SK-N-DZ (cell line): ENCODE results near the gene LRRC2.
"Not testable (repeated sequence)": the region's sequence is repeated elsewhere in the genome, so short reads cannot be mapped to it uniquely, and the experiment has no call there.

Source experiments
- DNase-seq: peaks from one replicate; pipeline ENCODE4 v3.0.0-alpha.2; 2015; ENCODE audit warnings: low spot score

The LRRC2 gene

DNA sequence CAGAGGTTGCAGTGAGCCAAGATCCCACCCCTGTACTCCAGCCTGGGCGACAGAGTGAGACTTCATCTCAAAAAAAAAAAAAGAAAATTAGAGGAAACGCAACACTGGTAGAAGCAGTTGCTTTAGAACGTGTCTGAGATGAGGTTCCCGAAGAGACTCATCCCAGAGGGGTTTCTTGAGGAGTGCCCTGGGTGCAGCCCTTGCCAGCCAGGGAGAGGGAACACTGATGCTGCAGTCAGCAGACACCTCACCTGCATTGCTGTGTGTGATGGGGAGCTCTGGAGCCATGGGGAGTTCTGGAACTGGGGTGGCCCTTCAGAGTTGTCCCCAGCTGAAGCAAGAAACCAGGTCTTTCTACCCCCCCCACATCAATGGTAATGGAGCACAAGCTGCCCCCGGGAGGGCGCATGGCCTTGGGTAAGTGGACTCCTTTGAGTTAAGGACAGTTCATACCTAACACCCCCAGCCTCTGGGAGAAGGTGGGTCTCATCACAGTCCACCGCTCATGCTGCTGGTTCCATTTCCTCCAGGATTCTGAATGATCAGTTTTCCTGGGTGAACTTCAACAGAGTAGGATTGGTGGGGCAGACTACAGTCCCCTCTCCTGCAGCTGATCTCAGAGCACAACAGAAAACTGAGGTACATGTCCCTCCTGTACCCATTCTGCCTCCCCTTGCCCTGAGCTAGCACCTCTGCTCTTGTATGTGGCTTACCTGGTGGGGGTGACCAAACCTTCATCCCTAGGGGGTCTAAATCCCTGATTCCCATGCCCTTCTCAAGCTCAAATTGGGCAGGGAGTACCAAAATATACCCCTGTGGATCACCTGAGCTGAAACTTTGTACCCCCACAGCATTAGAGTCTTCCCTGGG, 18.7 kb upstream of the LRRC2 start:
- DNase-seq: no peak

DNA sequence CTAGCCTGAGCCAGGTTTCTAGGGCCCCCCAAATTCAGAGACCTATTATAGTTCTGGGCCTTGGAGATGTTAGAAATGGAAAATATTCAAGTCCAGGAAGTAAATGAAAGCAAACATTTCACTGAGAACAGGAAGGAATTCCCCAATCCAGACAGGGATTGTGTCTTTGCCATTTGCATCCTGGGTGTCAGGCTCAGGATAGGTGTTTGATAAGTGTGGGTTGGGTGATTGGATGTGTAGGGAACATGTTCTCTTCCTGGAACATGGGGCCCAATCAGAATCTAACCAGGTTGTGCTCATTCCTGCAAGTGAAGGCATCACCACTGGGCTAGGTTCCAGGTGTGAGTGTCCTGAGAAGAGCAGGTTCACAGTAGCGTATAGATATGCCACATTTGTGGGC, 14.6 kb upstream of the LRRC2 start:
- DNase-seq: no peak

DNA sequence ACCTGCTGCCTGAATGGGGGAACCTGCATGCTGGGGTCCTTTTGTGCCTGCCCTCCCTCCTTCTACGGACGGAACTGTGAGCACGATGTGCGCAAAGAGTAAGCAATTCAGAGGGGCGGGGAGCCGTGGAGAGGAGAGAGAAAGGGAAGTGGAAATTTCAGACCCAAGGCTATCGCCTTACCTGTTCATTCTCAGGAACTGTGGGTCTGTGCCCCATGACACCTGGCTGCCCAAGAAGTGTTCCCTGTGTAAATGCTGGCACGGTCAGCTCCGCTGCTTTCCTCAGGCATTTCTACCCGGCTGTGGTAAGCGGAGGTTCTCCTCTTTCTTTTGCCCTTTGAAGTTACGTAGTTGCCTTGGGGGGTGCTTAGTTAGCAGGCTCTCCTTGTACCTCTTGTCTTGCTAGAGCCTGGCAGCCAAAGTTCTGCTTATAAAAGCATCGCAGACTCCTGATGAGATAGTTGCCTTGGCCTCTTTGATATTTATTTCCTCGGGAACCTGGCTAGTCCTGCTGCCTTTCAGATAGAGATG, 13.7 kb upstream of the LRRC2 start:
- no peak for DNase-seq

DNA sequence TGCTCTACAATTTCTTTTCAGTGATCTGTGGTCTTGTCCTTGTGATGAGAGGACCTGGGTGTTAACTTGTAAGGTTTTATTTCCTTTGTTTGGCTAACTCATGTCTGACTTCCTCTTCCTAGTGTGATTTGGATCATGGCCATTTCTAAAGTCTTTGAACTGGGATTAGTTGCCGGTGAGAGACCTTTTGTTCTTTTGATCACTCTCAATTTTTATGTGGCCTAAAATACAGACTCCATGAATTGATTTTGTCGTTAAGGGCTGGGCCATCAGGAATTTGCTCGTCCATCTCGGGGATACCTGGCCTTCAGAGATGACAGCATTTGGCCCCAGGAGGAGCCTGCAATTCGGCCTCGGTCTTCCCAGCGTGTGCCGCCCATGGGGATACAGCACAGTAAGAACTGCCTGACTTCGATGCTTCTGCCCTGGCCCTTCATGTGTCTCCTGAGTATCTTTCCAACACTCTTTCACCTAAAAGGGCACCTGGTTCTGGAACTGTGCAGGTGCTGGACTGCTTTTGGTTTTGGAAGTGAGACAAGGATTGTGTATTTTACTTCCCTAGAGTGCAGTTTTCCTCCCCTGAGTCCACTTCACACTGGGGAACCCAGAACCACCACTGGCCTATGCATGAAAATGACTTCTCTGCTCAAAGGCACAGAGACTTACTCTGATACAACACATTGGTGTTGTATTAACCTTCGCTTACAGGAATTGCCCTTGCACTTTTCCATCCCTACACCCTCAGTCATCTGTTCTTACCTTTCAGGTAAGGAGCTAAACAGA, 13.1 kb upstream of the LRRC2 start:
- DNase-seq: no peak

DNA sequence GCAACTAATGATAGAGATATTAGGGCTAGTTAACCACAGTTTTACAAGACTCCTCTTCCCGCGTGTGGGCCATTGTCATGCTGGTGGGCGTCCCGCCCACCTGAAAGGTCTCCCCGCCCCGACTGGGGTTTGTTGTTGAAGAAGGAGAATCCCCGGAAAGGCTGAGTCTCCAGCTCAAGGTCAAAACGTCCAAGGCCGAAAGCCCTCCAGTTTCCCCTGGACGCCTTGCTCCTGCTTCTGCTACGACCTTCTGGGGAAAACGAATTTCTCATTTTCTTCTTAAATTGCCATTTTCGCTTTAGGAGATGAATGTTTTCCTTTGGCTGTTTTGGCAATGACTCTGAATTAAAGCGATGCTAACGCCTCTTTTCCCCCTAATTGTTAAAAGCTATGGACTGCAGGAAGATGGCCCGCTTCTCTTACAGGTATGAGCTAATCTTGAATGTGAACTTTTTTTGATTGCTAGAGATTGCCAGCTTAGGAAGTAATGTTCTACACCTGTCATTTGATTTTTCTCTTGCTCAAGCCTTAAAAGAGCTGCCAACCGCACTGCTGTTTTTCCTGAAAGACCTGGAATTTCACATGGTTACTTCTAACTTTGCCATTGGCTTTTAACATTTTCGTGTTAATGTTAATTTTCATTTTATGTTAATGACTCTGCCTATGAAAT, 11.6 kb upstream of the LRRC2 start:
- DNase-seq: not testable (repeated sequence)

DNA sequence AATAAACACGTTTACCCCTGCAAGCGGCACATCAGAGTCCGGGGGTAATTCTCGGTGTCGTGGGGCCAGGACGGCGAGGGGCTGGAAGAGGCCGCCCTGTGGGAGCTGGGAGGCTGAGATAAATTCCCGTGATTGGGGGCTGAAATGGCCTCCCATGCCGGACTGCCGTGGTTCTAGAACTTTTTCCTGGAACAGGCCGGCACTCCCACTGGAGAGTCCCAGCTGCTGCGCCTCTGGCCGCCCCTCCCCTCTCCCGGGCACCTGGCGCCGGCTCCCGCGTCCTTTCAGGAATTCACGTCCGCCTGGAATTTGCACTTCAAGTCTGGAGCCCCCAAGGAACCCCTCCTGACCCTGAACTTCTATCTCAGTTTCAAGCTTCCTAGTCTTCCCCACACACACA, 10.8 kb upstream of the LRRC2 start:
- no peak for DNase-seq

DNA sequence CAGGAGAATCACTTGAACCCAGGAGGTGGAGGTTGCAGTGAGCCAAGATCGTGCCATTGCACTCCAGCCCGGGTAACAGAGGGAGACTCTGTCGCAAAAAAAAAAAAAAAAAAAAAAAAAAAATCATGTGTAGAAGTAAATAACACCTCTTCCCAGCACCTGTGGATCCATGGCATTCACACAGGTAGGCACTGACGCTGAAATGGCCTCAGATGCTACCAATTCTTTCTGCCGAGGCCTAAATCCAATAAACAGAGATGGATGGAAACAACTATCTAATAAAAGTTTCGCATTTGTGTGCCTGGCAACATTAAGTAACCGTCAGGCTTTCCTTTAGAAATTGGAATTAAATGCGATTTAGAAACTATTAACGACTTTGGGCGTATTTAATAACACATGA, 10.3 kb upstream of the LRRC2 start:
- no peak for DNase-seq

DNA sequence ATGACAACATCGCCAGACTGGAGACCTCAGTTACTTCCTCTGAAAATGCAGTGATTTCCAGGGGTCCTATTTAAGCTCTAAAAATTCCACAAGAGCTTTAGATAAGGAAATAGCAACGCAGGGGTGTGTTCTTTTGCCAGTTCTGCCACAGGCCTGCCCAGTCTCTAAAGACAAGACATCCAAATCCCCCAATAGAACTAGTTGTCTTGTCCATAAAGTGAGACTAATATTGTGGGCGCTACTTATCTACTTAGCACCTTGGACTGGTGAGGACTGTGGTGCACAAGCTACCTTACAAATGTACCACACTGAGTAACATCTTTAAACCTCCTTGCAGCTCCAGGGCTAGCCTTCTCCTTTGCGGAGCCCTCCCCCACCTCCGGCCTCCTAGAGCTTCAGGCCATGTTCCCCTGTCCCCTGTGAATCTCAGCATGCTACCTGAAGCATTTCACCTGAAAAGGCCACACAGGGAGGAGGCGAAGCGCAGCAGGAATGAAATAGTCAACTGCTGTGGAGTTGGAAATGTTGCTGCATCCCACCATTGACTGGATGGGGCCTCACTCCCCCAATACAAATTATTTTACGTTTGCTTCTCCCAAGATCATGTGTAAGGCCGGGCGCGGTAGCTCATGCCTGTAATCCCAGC, 9.6 kb upstream of the LRRC2 start:
- DNase-seq: no peak

DNA sequence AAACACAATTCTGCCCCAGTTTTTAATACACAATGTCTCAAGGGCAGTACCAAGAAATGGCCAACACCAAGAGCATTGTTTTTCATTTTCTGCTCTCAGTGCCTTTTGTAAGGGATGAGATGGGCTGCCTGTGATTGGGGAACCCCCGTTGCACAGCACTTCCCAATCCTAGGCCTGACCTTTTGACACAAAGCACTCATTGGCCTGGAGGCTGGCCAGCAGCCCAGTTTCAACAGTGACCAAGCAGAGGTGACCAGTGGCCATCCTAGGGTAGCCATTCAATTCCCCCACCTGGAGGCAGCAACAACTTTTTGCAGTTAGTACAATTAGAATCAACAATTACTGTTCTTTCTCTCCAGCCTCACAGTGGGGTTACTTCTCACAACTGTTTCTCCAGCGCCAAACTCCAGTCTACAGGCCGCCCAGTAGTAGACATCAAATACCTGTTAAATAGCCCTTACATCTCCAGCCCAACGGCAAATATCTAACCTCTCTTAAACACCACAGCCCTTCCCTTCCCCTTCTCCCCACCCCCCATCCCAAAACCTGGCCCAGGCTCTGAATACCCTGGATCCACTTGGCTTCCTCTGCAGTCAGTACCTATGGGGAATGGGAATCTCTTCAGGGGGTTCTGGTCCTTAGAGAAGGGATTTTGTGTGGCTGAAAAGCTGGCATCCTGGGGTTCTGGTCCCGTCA, 8.9 kb upstream of the LRRC2 start:
- DNase-seq: no peak

DNA sequence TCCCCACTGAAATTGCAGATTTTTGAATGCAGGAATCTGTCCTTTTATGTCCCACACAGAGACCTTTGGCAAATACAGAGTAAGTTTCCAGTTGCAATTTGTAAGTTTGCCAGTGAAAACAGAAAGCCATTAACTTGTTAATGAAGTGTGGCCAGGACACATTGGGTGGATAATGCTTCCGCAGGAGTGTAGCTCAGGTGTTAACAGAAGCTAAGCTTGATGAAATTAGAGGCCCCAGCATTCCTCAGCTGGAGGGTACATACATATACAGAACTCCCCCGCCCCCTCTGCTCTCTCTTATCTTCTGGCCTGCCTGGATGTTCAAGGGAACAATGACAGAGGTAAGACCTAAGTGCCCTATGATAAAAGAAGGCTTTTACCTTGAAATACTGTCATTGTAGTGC, 8.1 kb upstream of the LRRC2 start:
- no peak for DNase-seq

DNA sequence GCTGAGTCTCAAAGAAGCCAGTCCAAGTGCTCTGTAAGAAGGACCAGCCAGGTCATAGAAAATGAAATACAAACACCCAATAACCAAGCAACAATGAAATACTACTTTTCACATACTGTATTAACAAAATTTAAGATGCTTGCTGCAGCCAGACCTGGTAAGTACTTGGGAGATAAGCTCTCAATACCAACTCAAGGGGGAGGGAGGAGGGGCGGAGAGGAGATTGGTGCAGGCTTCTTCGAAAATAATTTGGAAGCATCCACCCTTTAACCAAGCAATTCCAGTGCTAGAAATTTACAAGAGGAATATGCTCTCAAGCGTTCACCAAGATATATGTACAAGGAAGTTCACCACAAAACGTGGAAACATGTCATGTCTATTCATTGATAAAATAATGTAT, 7.6 kb upstream of the LRRC2 start:
- DNase-seq: no peak

DNA sequence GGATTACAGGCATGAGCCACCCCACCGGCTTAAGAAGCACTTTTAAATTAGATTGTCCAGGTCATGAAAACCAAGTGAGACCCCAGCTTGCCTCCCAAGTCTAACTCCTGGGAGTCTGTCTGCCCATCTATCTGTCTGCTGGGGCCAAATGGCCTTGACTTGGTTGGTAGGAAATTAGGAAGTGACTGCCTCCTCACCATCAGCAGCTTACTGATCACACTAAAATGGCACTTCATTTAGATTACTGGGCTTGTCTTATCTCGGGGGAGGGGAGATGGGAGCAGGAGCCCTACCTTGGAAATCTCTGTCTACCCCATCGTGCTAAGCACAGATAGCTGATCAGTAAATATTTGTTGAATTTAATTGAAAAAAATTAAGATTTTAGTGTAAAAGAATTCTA, 5.6 kb upstream of the LRRC2 start:
- DNase-seq: no peak

DNA sequence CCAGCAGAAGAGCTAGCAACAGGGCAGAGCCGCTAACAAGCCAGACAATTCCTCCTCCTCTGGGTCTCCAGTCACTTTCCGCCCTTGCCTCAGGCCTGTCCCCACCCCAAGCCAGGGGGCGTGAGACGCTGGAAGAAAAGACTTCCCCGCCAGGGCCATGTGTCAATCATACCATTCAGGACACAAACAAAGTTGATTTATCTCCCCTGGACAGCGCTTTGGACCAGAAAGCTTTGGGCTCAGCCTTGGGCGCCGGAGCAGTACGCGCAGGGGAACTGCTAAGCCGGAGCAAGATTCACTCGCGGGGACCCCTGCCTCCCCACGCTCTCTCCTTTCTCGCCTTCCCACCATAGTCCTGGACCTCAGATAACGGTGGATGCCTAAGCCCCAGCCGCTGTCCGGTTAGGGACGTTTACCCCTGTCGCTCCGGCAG, 479 bp downstream of the LRRC2 start:
- DNase-seq: no peak

DNA sequence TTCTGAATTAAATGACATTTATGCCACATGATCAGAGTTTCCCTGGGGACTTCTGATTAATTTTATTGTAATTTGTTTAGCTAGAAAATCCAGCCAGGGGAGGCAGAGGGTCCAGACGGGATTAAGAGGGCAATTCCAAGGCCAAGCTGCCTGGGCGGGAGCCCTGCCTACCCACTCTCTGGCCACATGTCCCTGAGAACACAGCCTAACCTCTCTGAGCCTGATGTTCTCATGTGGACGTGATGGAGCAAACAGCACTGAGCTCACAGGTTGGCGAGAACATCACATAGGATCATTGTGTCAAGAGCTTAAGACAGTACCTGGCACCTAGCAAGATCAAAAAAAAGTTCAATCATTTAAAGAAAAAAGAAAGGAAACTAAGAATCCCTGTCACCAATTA, 1.0 kb downstream of the LRRC2 start:
- DNase-seq: no peak

DNA sequence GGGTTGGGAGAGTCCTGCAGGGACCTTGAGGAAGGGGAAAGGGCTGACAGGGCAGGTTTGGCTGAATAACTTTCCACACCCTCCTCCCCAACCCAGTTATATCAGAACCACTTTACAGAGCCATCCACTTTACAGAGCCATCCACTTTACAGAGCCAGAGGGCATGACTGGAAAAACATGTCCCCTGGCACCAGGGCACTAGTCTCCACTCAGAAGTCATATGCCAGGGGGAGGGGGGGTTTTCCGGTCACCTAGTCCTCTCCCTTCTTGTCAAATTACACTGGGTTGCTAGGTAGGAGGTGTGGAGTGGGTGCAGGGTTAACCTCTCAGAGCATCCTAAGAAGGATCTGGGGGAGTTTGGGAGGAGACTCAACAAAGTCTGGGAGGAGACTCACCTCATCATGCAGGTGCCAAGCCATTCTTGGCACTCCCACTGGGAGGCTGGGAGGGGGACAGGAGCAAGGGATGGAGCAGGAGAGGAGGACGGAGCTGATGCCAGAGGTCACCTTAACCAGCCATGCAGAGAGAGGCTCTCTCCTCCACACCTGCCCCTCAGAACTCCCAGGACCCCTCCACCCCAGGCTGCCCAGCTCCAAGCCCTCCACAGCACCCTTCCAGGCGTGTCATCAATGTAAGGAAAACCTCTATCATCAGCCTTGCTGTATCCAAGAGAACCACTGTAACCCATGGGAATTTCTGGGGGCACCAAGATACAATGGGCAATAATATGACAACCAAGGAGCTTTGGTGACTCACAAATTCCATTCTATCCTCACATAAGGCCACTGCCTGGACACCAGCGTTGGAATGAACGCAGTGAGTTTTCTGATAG, 1.7 kb downstream of the LRRC2 start:
- DNase-seq: no peak

DNA sequence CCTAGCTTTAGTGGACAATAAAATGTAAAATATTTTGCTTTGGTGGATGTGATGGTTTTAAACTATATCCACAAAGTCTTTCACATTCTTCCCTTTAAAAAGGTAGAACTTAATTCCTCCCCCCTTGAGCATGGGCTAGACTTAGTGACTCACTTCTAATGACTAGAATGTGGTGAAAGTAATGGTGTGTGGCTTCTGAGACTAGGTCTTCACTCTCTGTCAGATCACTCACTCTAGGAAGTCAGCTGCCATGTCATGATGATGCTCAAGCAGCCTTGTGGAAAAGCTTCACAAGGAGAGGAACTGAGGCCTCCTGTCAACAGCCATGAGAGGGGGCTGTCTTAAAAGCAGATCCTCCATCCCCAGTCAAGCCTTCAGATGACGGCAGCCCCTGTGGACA, 4.2 kb downstream of the LRRC2 start:
- DNase-seq: no peak

DNA sequence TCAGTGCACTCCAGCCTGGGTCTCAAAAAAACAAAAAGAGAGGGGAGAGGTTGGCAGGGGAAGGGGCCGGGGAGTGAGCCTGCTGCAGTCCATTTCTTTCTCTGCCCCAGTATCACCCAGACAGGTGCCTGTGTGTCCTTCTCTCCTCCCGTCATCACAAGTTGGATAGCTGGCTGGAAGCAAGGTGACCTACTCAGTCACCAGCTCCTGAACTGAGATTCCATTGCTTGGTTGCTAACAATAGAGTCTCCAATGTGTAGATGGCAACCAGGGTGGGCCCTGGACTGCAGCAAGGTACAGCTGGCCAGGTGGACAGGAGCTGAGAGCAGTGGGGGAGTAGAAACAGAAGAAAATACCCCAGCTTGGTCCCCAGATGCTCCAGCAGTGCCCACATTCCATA, 4.6 kb downstream of the LRRC2 start:
- no peak for DNase-seq

DNA sequence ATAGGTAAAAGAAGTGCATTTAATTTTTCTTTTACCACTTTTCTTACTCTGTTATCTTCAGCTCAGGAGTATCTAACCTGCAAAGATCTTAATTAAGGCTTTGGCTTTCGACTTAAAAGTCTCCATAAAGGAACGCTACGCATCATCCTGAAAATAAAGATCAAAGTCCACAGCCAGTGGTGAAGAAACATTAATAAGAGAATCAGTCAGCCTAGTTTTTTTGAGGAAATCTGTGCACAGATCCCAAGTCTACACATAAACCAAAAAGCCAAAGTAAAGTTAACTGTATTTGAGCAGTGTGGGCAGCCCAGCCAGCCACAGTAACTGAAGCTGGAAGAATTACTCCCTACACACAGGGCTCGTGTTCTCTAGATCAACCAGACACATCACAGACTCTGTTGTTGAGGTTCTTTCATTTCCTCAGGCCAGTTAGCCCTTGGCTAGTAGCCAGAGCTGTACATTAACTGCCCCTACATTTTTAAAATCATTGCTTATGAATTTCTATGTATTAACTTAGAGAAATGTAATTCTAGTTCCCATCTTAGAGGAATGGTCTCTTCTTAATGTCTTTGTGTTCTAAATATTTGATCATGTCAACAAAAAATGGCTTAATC, 6.9 kb downstream of the LRRC2 start:
- no peak for DNase-seq

DNA sequence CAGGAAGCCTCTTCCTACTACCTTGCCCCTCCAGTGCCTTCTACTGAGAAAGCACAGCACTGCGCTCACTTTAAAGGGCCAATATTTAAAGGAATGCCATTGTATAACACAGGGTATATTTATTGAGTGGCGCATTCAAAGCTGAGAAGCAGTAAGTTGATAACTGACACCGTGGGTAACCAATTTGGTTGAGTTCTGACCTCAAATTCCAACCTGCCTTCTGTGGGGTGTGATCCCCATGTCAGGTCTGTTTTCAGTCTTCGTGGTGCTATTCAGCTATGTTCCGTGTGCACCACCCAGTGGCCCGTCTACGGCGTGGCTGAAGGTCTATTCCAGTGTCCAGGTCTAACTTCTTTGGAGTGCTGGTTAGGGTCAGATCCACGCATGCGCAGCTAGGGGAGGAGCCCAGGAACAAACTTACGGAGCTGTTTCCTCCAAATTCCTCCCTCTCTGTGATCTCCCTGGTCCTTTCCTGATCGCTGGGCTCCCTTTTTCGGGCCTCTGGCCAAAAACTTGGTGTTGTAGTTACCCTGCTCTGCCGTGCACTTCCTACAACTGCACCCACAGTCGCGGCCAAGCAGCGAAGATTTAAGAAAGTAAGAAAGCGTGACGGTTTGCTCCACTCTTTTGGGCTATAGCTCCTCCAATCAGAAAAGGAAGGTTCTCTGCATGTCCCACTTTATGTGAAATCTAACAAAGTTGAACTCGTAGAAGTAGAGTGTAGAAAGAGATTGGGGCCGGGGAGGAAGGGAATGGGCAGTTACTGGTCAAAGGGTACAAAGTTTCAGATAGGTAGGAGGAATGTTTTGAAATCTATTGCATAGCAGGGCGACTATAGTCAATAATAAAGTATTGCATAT, 7.7 kb downstream of the LRRC2 start:
- DNase-seq: peak; percentile 57
